Measurements from ENCODE around the gene MSRB3.
"Not testable (repeated sequence)": the region's sequence is repeated elsewhere in the genome, so short reads cannot be mapped to it uniquely, and the experiment has no call there.

The MSRB3 gene

GRCh38 chr12:65308601-65309071, 30.2 kb downstream of the MSRB3 start:
- no peak for TF ChIP-seq CTCF (IDR thresholded peaks at IDR 0.05; ENCODE audit: low read depth, low read length)
- H3K4me3 ChIP-seq (replicated peaks in 1 of 2; ENCODE audit: low read depth in 2 of 2, low read length in 2 of 2) = no peak overlapping the region
- peak; percentile 50 to 70 for DNase-seq (ENCODE audit: low read depth in 2 of 2)

- no peak overlapping the region for H3K4me3 ChIP-seq (replicated peaks in 1 of 2; ENCODE audit: low read depth in 2 of 2, low read length in 2 of 2)
- DNase-seq (ENCODE audit: low read depth in 2 of 2) = no peak
- TF ChIP-seq CTCF (IDR thresholded peaks at IDR 0.05; ENCODE audit: low read depth, low read length) = no peak
These were observed 32.8 kb downstream of the MSRB3 start for GRCh38 chr12:65311260-65311659.

GRCh38 chr12:65313719-65314317, 35.3 kb downstream of the MSRB3 start:
- peak; percentile 41 for TF ChIP-seq CTCF (IDR thresholded peaks at IDR 0.05; ENCODE audit: low read depth, low read length)
- peak; percentile 50 to 67 for DNase-seq (ENCODE audit: low read depth in 2 of 2)
- no peak overlapping the region for H3K4me3 ChIP-seq (replicated peaks in 1 of 2; ENCODE audit: low read depth in 2 of 2, low read length in 2 of 2)

- not testable (repeated sequence) for DNase-seq (ENCODE audit: low read depth in 2 of 2); H3K4me3 ChIP-seq (replicated peaks in 1 of 2; ENCODE audit: low read depth in 2 of 2, low read length in 2 of 2)
These were observed 36.8 kb downstream of the MSRB3 start for GRCh38 chr12:65315238-65315637.

GRCh38 chr12:65318186-65318685, 39.8 kb downstream of the MSRB3 start:
- H3K4me3 ChIP-seq (replicated peaks in 1 of 2; ENCODE audit: low read depth in 2 of 2, low read length in 2 of 2) = no peak overlapping the region
- DNase-seq (ENCODE audit: low read depth in 2 of 2) = no peak
- TF ChIP-seq CTCF (IDR thresholded peaks at IDR 0.05; ENCODE audit: low read depth, low read length) = no peak

- no peak overlapping the region for H3K4me3 ChIP-seq (replicated peaks in 1 of 2; ENCODE audit: low read depth in 2 of 2, low read length in 2 of 2)
- no peak for DNase-seq (ENCODE audit: low read depth in 2 of 2)
- no peak for TF ChIP-seq CTCF (IDR thresholded peaks at IDR 0.05; ENCODE audit: low read depth, low read length)
These were observed 41.3 kb downstream of the MSRB3 start for GRCh38 chr12:65319688-65320200.

GRCh38 chr12:65323070-65323469, 44.6 kb downstream of the MSRB3 start:
- no peak for DNase-seq (ENCODE audit: low read depth in 2 of 2)
- H3K4me3 ChIP-seq (replicated peaks in 1 of 2; ENCODE audit: low read depth in 2 of 2, low read length in 2 of 2) = no peak overlapping the region
- no peak for TF ChIP-seq CTCF (IDR thresholded peaks at IDR 0.05; ENCODE audit: low read depth, low read length)
